ENCODE results near the gene PISD. TPM values are rescaled to one million over a fixed set of nuclear protein-coding genes. Genes with fewer than 3 reads are reported as not detected.
A peak's percentile ranks its signal among the peaks of the same experiment; 100 is the strongest.

PISD gene
- total and polyA plus RNA-seq, 9 of the 15 experiments (the other 6 are each of a cell fraction or from before 2014, with no cell fraction given): 24.5 to 65.9 (median 36.6) TPM

DNA sequence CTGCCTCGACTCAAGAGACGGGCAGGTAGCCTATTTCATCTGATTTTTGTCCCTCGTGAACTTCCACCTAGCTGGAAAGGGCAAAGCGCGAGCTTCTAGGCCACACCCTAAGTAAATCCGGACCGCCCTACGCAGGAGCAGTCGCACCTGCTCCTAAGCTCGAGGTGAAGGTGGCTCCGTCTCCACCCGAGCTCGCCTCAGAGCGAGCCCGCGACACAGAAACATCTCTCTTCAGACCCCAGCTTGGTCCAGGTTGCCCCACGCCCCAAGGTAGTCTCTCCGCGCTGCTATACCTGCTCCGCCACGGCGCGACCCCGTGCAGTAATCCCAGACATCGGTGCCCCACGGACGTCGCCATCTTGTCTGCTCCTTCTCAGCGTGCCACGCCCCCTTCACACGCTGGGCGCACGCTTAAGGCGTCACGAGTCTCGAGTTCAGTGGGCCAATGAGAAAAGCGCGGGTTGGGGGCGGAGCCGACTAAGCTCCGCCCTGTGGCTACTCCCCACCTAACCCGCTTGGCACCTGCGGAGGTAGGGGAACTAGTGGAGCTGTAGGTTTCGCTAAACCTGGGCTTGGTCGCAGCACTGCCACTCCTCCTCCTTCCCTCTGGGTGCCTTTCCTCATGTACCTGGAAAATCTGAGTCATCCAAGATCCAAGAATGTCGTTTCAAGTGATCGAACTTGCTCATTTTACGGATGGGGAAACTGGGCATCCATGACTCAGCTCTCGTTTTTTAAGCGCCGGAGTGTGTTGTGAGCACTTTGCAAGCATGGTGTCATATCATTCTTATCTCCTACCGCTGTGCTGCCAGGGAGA lies at the start of gene PISD (continued):
- 0 out of 2 replicates have a peak, but pooled peaks have one; percentile 51 for TF ChIP-seq ZHX1 (conservative IDR thresholded peaks at IDR 0.05; ENCODE audit: low read length)
- TF ChIP-seq, protein P1, sequence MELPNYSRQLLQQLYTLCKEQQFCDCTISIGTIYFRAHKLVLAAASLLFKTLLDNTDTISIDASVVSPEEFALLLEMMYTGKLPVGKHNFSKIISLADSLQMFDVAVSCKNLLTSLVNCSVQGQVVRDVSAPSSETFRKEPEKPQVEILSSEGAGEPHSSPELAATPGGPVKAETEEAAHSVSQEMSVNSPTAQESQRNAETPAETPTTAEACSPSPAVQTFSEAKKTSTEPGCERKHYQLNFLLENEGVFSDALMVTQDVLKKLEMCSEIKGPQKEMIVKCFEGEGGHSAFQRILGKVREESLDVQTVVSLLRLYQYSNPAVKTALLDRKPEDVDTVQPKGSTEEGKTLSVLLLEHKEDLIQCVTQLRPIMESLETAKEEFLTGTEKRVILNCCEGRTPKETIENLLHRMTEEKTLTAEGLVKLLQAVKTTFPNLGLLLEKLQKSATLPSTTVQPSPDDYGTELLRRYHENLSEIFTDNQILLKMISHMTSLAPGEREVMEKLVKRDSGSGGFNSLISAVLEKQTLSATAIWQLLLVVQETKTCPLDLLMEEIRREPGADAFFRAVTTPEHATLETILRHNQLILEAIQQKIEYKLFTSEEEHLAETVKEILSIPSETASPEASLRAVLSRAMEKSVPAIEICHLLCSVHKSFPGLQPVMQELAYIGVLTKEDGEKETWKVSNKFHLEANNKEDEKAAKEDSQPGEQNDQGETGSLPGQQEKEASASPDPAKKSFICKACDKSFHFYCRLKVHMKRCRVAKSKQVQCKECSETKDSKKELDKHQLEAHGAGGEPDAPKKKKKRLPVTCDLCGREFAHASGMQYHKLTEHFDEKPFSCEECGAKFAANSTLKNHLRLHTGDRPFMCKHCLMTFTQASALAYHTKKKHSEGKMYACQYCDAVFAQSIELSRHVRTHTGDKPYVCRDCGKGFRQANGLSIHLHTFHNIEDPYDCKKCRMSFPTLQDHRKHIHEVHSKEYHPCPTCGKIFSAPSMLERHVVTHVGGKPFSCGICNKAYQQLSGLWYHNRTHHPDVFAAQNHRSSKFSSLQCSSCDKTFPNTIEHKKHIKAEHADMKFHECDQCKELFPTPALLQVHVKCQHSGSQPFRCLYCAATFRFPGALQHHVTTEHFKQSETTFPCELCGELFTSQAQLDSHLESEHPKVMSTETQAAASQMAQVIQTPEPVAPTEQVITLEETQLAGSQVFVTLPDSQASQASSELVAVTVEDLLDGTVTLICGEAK (IDR thresholded peaks at IDR 0.05): no peak
- TF ChIP-seq, protein P1 (CRISPR knock-in tag; IDR thresholded peaks at IDR 0.05): no peak
- TF ChIP-seq PHF20 (IDR thresholded peaks at IDR 0.05; ENCODE audit: partially characterized antibody): peak; percentile 91
- TF ChIP-seq SP2 (IDR thresholded peaks at IDR 0.05; ENCODE audit: extremely low read depth, low read depth, low read length, poor library complexity, severe bottlenecking): no peak
- TF ChIP-seq NFRKB (IDR thresholded peaks at IDR 0.05; ENCODE audit: low read depth): peak; percentile 79
- TF ChIP-seq ESRRA (IDR thresholded peaks at IDR 0.05; ENCODE audit: borderline replicate concordance, low read depth): peak; percentile 52
- 0 out of 2 replicates have a peak, but pooled peaks have one; percentile 26 for TF ChIP-seq TAF7 (tag; IDR thresholded peaks at IDR 0.05)
- no peak for TF ChIP-seq SNIP1 (IDR thresholded peaks at IDR 0.05; ENCODE audit: low read depth)
- TF ChIP-seq ZFPM2 (CRISPR knock-in tag; IDR thresholded peaks at IDR 0.05): no peak
- TF ChIP-seq ILK (tag; IDR thresholded peaks at IDR 0.05; ENCODE audit: borderline replicate concordance, low read depth): no peak
- TF ChIP-seq, protein P2, sequence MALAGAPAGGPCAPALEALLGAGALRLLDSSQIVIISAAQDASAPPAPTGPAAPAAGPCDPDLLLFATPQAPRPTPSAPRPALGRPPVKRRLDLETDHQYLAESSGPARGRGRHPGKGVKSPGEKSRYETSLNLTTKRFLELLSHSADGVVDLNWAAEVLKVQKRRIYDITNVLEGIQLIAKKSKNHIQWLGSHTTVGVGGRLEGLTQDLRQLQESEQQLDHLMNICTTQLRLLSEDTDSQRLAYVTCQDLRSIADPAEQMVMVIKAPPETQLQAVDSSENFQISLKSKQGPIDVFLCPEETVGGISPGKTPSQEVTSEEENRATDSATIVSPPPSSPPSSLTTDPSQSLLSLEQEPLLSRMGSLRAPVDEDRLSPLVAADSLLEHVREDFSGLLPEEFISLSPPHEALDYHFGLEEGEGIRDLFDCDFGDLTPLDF (CRISPR knock-in tag; IDR thresholded peaks at IDR 0.05): no peak
